T-helper 2 cell treated with Interferon-gamma antibody and Interleukin-4, amounts not matched to agents 5 μg/mL and 100 μg/mL, for 36 hours (primary cell): Measurements from ENCODE around the gene LRP6.

Experiments used
- DNase-seq: peaks from one replicate; pipeline ENCODE4 v3.0.0; 2021; ENCODE audit warnings: low spot score
- H3K27ac Mint-ChIP-seq: one replicate; pipeline ENCODE4 v1.8.0; 2021; ENCODE audit warnings: mild to moderate bottlenecking, mixed read lengths
- H3K27me3 Mint-ChIP-seq: one replicate; pipeline ENCODE4 v1.8.0; 2021; ENCODE audit warnings: low read depth, mixed read lengths
- H3K36me3 Mint-ChIP-seq: one replicate; pipeline ENCODE4 v1.8.0; 2021; ENCODE audit warnings: low read depth, mixed read lengths
- H3K4me1 Mint-ChIP-seq: one replicate; pipeline ENCODE4 v1.8.0; 2021; ENCODE audit warnings: low read depth, mixed read lengths
- H3K4me3 Mint-ChIP-seq: one replicate; pipeline ENCODE4 v1.8.0; 2022; ENCODE audit warnings: mild to moderate bottlenecking, moderate library complexity, mixed read lengths
- H3K9me3 Mint-ChIP-seq: one replicate; pipeline ENCODE4 v1.8.0; 2021; ENCODE audit warnings: mixed read lengths

The LRP6 gene

GRCh38 chr12:12095021-12095420 lies 171.8 kb downstream of the LRP6 start:
- no peak for DNase-seq
- Mint-ChIP-seq H3K36me3 (no peaks in the 10 kb centered on the region), H3K9me3 (no peaks in the 10 kb centered on the region), H3K27me3 (peaks cover 12% of the 10 kb centered on the region), H3K4me1 (no peaks in the 10 kb centered on the region), H3K4me3 (no peak overlapping the region), H3K27ac (no peak overlapping the region)

GRCh38 chr12:12094481-12094880 lies 172.4 kb downstream of the LRP6 start:
- Mint-ChIP-seq H3K36me3 (no peaks in the 10 kb centered on the region), H3K4me3 (no peak overlapping the region), H3K27me3 (peaks cover 12% of the 10 kb centered on the region), H3K9me3 (no peaks in the 10 kb centered on the region), H3K4me1 (no peaks in the 10 kb centered on the region), H3K27ac (no peak overlapping the region)
- no peak for DNase-seq

GRCh38 chr12:12091977-12092663 lies 174.7 kb downstream of the LRP6 start:
- Mint-ChIP-seq H3K36me3 (no peaks in the 10 kb centered on the region), H3K9me3 (no peaks in the 10 kb centered on the region), H3K4me1 (no peaks in the 10 kb centered on the region), H3K27ac (no peak overlapping the region), H3K4me3 (no peak overlapping the region), H3K27me3 (peaks cover 12% of the 10 kb centered on the region)
- no peak for DNase-seq

- no peak for DNase-seq
- Mint-ChIP-seq H3K9me3 (no peaks in the 10 kb centered on the region), H3K27ac (no peak overlapping the region), H3K4me1 (no peaks in the 10 kb centered on the region), H3K4me3 (no peak overlapping the region), H3K27me3 (peaks cover 12% of the 10 kb centered on the region), H3K36me3 (no peaks in the 10 kb centered on the region)
Measured at GRCh38 chr12:12091071-12091470, 175.8 kb downstream of the LRP6 start.

GRCh38 chr12:12088761-12089160 lies 178.1 kb downstream of the LRP6 start:
- Mint-ChIP-seq H3K9me3 (no peaks in the 10 kb centered on the region), H3K36me3 (no peaks in the 10 kb centered on the region), H3K27me3 (peaks cover 6% of the 10 kb centered on the region), H3K4me1 (no peaks in the 10 kb centered on the region), H3K27ac (no peak overlapping the region), H3K4me3 (no peak overlapping the region)
- no peak for DNase-seq

GRCh38 chr12:12088147-12088546 lies 178.7 kb downstream of the LRP6 start:
- Mint-ChIP-seq H3K36me3 (no peaks in the 10 kb centered on the region), H3K9me3 (no peaks in the 10 kb centered on the region), H3K27ac (no peak overlapping the region), H3K4me3 (no peak overlapping the region), H3K27me3 (peaks cover 6% of the 10 kb centered on the region), H3K4me1 (no peaks in the 10 kb centered on the region)
- DNase-seq = no peak

GRCh38 chr12:12087693-12088034 lies 179.2 kb downstream of the LRP6 start:
- H3K9me3 Mint-ChIP-seq = no peaks in the 10 kb centered on the region
- no peak overlapping the region for H3K27ac Mint-ChIP-seq
- no peaks in the 10 kb centered on the region for H3K4me1 Mint-ChIP-seq
- no peak overlapping the region for H3K4me3 Mint-ChIP-seq
- H3K36me3 Mint-ChIP-seq = no peaks in the 10 kb centered on the region
- H3K27me3 Mint-ChIP-seq = peaks cover 3% of the 10 kb centered on the region
- no peak for DNase-seq

GRCh38 chr12:12086973-12087692 lies 179.7 kb downstream of the LRP6 start:
- H3K9me3 Mint-ChIP-seq = no peaks in the 10 kb centered on the region
- peaks cover 3% of the 10 kb centered on the region for H3K27me3 Mint-ChIP-seq
- DNase-seq = no peak
- H3K27ac Mint-ChIP-seq = no peak overlapping the region
- no peaks in the 10 kb centered on the region for H3K4me1 Mint-ChIP-seq
- H3K36me3 Mint-ChIP-seq = no peaks in the 10 kb centered on the region
- H3K4me3 Mint-ChIP-seq = no peak overlapping the region

- no peaks in the 10 kb centered on the region for H3K36me3 Mint-ChIP-seq
- peaks cover 3% of the 10 kb centered on the region for H3K27me3 Mint-ChIP-seq
- H3K4me3 Mint-ChIP-seq = no peak overlapping the region
- H3K4me1 Mint-ChIP-seq = no peaks in the 10 kb centered on the region
- DNase-seq = no peak
- H3K27ac Mint-ChIP-seq = no peak overlapping the region
- H3K9me3 Mint-ChIP-seq = no peaks in the 10 kb centered on the region
Measured at GRCh38 chr12:12086362-12086761, 180.5 kb downstream of the LRP6 start.

- DNase-seq = no peak
- Mint-ChIP-seq H3K4me1 (no peaks in the 10 kb centered on the region), H3K36me3 (no peaks in the 10 kb centered on the region), H3K27ac (no peak overlapping the region), H3K27me3 (no peaks in the 10 kb centered on the region), H3K9me3 (no peaks in the 10 kb centered on the region), H3K4me3 (no peak overlapping the region)
Measured at GRCh38 chr12:12083688-12084087, 183.2 kb downstream of the LRP6 start.

- Mint-ChIP-seq H3K4me3 (no peak overlapping the region), H3K36me3 (no peaks in the 10 kb centered on the region), H3K27me3 (no peaks in the 10 kb centered on the region), H3K9me3 (no peaks in the 10 kb centered on the region), H3K4me1 (no peaks in the 10 kb centered on the region), H3K27ac (no peak overlapping the region)
- no peak for DNase-seq
Measured at GRCh38 chr12:12081836-12082497, 184.9 kb downstream of the LRP6 start.

GRCh38 chr12:12079291-12079690 lies 187.6 kb downstream of the LRP6 start:
- no peak overlapping the region for H3K27ac Mint-ChIP-seq
- H3K36me3 Mint-ChIP-seq = no peaks in the 10 kb centered on the region
- no peaks in the 10 kb centered on the region for H3K4me1 Mint-ChIP-seq
- H3K4me3 Mint-ChIP-seq = no peak overlapping the region
- DNase-seq = no peak
- no peaks in the 10 kb centered on the region for H3K27me3 Mint-ChIP-seq
- no peaks in the 10 kb centered on the region for H3K9me3 Mint-ChIP-seq

GRCh38 chr12:12072064-12072760 lies 194.6 kb downstream of the LRP6 start:
- peak overlapping the region; percentile 84 for H3K4me3 Mint-ChIP-seq
- H3K27ac Mint-ChIP-seq = peak overlapping the region; percentile 90
- no peaks in the 10 kb centered on the region for H3K9me3 Mint-ChIP-seq
- no peaks in the 10 kb centered on the region for H3K27me3 Mint-ChIP-seq
- DNase-seq = no peak
- H3K4me1 Mint-ChIP-seq = peaks cover 13% of the 10 kb centered on the region
- H3K36me3 Mint-ChIP-seq = no peaks in the 10 kb centered on the region
